NCI-H146 treated with DMSO at 0.1 percent for 48 hours (cell line): Measurements from ENCODE around the gene FOXD4.
"Not testable (repeated sequence)": the region's sequence is repeated elsewhere in the genome, so short reads cannot be mapped to it uniquely, and the experiment has no call there.

Experiments
- DNase-seq: peaks from one replicate; lab custom pipeline; 2025; ENCODE audit not compliant: unreplicated experiment; lab: John Stamatoyannopoulos, UW

The FOXD4 gene

GRCh38 chr9:117995-118467 is at the start of gene FOXD4:
Gene FOXD4, minus strand, starts transcription at chr9:118417. Its CDS starts 298 bp downstream, at chr9:118119.
- DNase-seq, result not testable (repeated sequence)

- not testable (repeated sequence) for DNase-seq
Observed at GRCh38 chr9:159871-160270, 41.7 kb upstream of the FOXD4 start.

GRCh38 chr9:151173-151572 is 33.0 kb upstream of the FOXD4 start:
- not testable (repeated sequence) for DNase-seq

GRCh38 chr9:139880-140279 is 21.7 kb upstream of the FOXD4 start:
- DNase-seq, result not testable (repeated sequence)

GRCh38 chr9:117144-117994 is 848 bp downstream of the FOXD4 start:
- not testable (repeated sequence) for DNase-seq

GRCh38 chr9:116239-117077 is 1.8 kb downstream of the FOXD4 start:
- not testable (repeated sequence) for DNase-seq

GRCh38 chr9:115118-115451 is 3.1 kb downstream of the FOXD4 start:
- not testable (repeated sequence) for DNase-seq

- not testable (repeated sequence) for DNase-seq
Observed at GRCh38 chr9:114267-115117, 3.7 kb downstream of the FOXD4 start.

- DNase-seq, result not testable (repeated sequence)
Observed at GRCh38 chr9:113468-114266, 4.5 kb downstream of the FOXD4 start.

GRCh38 chr9:112589-113467 is 5.4 kb downstream of the FOXD4 start:
- not testable (repeated sequence) for DNase-seq

GRCh38 chr9:110672-111071 is 7.5 kb downstream of the FOXD4 start:
- DNase-seq, result not testable (repeated sequence)

- DNase-seq, result not testable (repeated sequence)
Observed at GRCh38 chr9:109540-109939, 8.7 kb downstream of the FOXD4 start.

- not testable (repeated sequence) for DNase-seq
Observed at GRCh38 chr9:108742-109495, 9.3 kb downstream of the FOXD4 start.

- not testable (repeated sequence) for DNase-seq
Observed at GRCh38 chr9:105991-106390, 12.2 kb downstream of the FOXD4 start.

GRCh38 chr9:100430-100829 is 17.8 kb downstream of the FOXD4 start:
- not testable (repeated sequence) for DNase-seq

- DNase-seq, result not testable (repeated sequence)
Observed at GRCh38 chr9:99867-100266, 18.4 kb downstream of the FOXD4 start.

GRCh38 chr9:98775-99174 is 19.4 kb downstream of the FOXD4 start:
- DNase-seq, result not testable (repeated sequence)

GRCh38 chr9:94992-95391 is 23.2 kb downstream of the FOXD4 start:
- DNase-seq, result not testable (repeated sequence)
